Measurements from ENCODE around the gene ADCY9. TPM values are rescaled to one million over a fixed set of nuclear protein-coding genes. Genes with fewer than 3 reads are reported as not detected.

The ADCY9 gene
- total RNA-seq, 4 donors from 2014 or later, result 6.3 to 22.3 (median 11.2) TPM

GRCh38 chr16:3995001-3995400 is 121.2 kb downstream of the ADCY9 start:
- WGBS, 2 donors, result 50 to 81% methylated on average over 2 of the region's 2 CpGs
- H3K4me3 ChIP-seq, result no peak overlapping the region
- peaks cover 0 to 11% (median 5%) of the 10 kb centered on the region in 3 donors for H3K4me1 ChIP-seq
- intact Hi-C loops (cut with DNase I), result no loop called here
- no peaks in the 10 kb centered on the region for H3K9me3 ChIP-seq
- no peak for TF ChIP-seq CTCF (IDR thresholded peaks at IDR 0.05)
- TF ChIP-seq POLR2A (IDR thresholded peaks at IDR 0.05), result no peak
- H3K27me3 ChIP-seq, result no peaks in the 10 kb centered on the region
- H3K36me3 ChIP-seq, result peaks cover 0 to 12% (median 0%) of the 10 kb centered on the region in 3 donors
- DNase-seq, result no peak
- H3K27ac ChIP-seq, result no peak overlapping the region

DNA sequence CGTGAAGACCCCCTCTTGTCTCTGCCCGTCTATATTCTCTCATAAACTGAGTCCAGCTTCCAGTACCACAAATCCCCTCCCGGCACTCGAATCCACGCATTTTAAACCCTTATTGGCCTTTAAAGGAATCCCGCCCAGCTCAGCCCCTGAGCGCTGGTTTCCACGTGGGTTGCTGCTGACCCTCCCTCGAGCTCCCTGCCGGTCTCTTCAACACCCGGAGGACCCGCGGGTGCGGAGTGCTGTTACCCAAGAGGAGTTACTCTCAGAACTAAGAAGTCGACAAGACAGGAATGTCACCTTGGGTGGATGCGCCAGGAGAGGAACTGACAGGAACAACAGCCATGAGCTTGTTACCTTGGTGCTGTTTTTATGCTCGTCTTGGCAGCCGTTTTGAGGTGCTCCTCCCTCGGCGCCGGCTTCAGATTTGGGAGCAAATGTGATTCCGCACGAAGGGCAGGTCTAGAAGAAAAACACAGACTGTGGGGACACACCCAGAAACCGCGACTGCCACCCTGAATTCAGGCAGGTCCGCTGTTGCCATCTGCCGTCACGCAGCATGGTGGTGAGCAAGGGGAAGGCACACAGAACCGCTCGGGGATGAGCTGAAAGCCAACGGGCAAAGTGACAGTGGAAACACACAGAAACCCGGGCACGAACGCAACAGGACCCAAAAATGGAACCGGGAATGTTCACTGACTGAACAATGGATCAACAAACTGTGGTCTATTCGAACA is 123.0 kb downstream of the ADCY9 start:
- 89 to 94% methylated on average over 23 to 31 of the region's 36 CpGs for WGBS, 2 donors
- Histone ChIP-seq H3K27me3 (no peaks in the 10 kb centered on the region), H3K4me1 (no peaks in the 10 kb centered on the region), H3K27ac (no peak overlapping the region), H3K4me3 (no peak overlapping the region), H3K36me3 (peaks cover 0 to 23% (median 0%) of the 10 kb centered on the region in 3 donors), H3K9me3 (no peaks in the 10 kb centered on the region)
- TF ChIP-seq CTCF (IDR thresholded peaks at IDR 0.05), result no peak
- TF ChIP-seq POLR2A (IDR thresholded peaks at IDR 0.05), result no peak
- no peak for DNase-seq
- intact Hi-C loops (cut with DNase I), result no loop called here

- TF ChIP-seq CTCF (IDR thresholded peaks at IDR 0.05) (no peak), POLR2A (IDR thresholded peaks at IDR 0.05) (no peak)
- no peak for DNase-seq
These were observed 123.8 kb downstream of the ADCY9 start for GRCh38 chr16:3992297-3993051.

GRCh38 chr16:3988824-3989223 is 127.4 kb downstream of the ADCY9 start:
- H3K36me3 ChIP-seq, result peaks cover 0 to 39% (median 0%) of the 10 kb centered on the region in 3 donors
- no peak for DNase-seq
- H3K27me3 ChIP-seq, result no peaks in the 10 kb centered on the region
- TF ChIP-seq POLR2A (IDR thresholded peaks at IDR 0.05) (no peak), CTCF (IDR thresholded peaks at IDR 0.05) (no peak)
- 81 to 91% methylated on average over 10 of the region's 10 CpGs for WGBS, 2 donors
- H3K27ac ChIP-seq, result no peak overlapping the region
- no peaks in the 10 kb centered on the region for H3K4me1 ChIP-seq
- intact Hi-C loops (cut with DNase I), result no loop called here
- H3K9me3 ChIP-seq, result no peaks in the 10 kb centered on the region
- H3K4me3 ChIP-seq, result no peak overlapping the region

More at GRCh38 chr16:3992297-3993051, 123.8 kb downstream of the ADCY9 start:
- H3K27me3 ChIP-seq, result no peaks in the 10 kb centered on the region
- H3K4me1 ChIP-seq, result no peaks in the 10 kb centered on the region
- no peak overlapping the region for H3K27ac ChIP-seq
- WGBS, 2 donors, result 82 to 88% methylated on average over 16 to 28 of the region's 35 CpGs
- H3K4me3 ChIP-seq, result no peak overlapping the region
- peaks cover 0 to 31% (median 0%) of the 10 kb centered on the region in 3 donors for H3K36me3 ChIP-seq
- H3K9me3 ChIP-seq, result no peaks in the 10 kb centered on the region
- intact Hi-C loops (cut with DNase I), result no loop called here

GRCh38 chr16:3988011-3988410 is 128.2 kb downstream of the ADCY9 start:
- intact Hi-C loops (cut with DNase I), result no loop called here
- 83 to 86% methylated on average over 9 of the region's 9 CpGs for WGBS, 2 donors
- peaks cover 0 to 4% (median 0%) of the 10 kb centered on the region in 3 donors for H3K4me1 ChIP-seq

More at GRCh38 chr16:3988011-3988410, 128.2 kb downstream of the ADCY9 start:
- Histone ChIP-seq H3K4me3 (no peak overlapping the region), H3K27ac (no peak overlapping the region), H3K36me3 (peaks cover 0 to 37% (median 0%) of the 10 kb centered on the region in 3 donors), H3K9me3 (no peaks in the 10 kb centered on the region), H3K27me3 (no peaks in the 10 kb centered on the region)
- TF ChIP-seq CTCF (IDR thresholded peaks at IDR 0.05) (no peak), POLR2A (IDR thresholded peaks at IDR 0.05) (no peak)
- no peak for DNase-seq

All from esophagus squamous epithelium (tissue), 5 donors.